Measurements from ENCODE around the gene STARD3NL.

The STARD3NL gene

GRCh38 chr7:38151556-38151955, 26.5 kb upstream of the STARD3NL start:
- no peak overlapping the region for H3K4me3 ChIP-seq (ENCODE audit: low read length)
- DNase-seq (ENCODE audit: low read depth), result no peak
- no peak for TF ChIP-seq CTCF (conservative IDR thresholded peaks at IDR 0.05; ENCODE audit: low read length)

- TF ChIP-seq CTCF (conservative IDR thresholded peaks at IDR 0.05; ENCODE audit: low read length), result no peak
- H3K4me3 ChIP-seq (ENCODE audit: low read length), result no peak overlapping the region
- DNase-seq (ENCODE audit: low read depth), result no peak
Observed at GRCh38 chr7:38153515-38153914, 24.5 kb upstream of the STARD3NL start.

GRCh38 chr7:38154278-38154677, 23.8 kb upstream of the STARD3NL start:
- no peak overlapping the region for H3K4me3 ChIP-seq (ENCODE audit: low read length)
- DNase-seq (ENCODE audit: low read depth), result no peak
- no peak for TF ChIP-seq CTCF (conservative IDR thresholded peaks at IDR 0.05; ENCODE audit: low read length)

GRCh38 chr7:38160003-38160571, 18.0 kb upstream of the STARD3NL start:
- no peak overlapping the region for H3K4me3 ChIP-seq (ENCODE audit: low read length)
- no peak for DNase-seq (ENCODE audit: low read depth)
- no peak for TF ChIP-seq CTCF (conservative IDR thresholded peaks at IDR 0.05; ENCODE audit: low read length)

GRCh38 chr7:38162036-38162435, 16.0 kb upstream of the STARD3NL start:
- no peak overlapping the region for H3K4me3 ChIP-seq (ENCODE audit: low read length)
- no peak for TF ChIP-seq CTCF (conservative IDR thresholded peaks at IDR 0.05; ENCODE audit: low read length)
- no peak for DNase-seq (ENCODE audit: low read depth)

GRCh38 chr7:38163671-38164070, 14.4 kb upstream of the STARD3NL start:
- TF ChIP-seq CTCF (conservative IDR thresholded peaks at IDR 0.05; ENCODE audit: low read length), result no peak
- DNase-seq (ENCODE audit: low read depth), result peak; percentile 22
- H3K4me3 ChIP-seq (ENCODE audit: low read length), result no peak overlapping the region

GRCh38 chr7:38168890-38169570, 9.0 kb upstream of the STARD3NL start:
- no peak for DNase-seq (ENCODE audit: low read depth)
- no peak overlapping the region for H3K4me3 ChIP-seq (ENCODE audit: low read length)
- TF ChIP-seq CTCF (conservative IDR thresholded peaks at IDR 0.05; ENCODE audit: low read length), result no peak

Measured in AG10803 (cell line).